Neural cell (in vitro differentiated cells): ENCODE results near the gene DDX50. TPM values are rescaled to one million over a fixed set of nuclear protein-coding genes. Genes with fewer than 3 reads are reported as not detected.

Source experiments
- H2AFZ ChIP-seq: fragments of 200-600, 300-800 bp; sonication (generic), shearing (Covaris generic); 2 replicates; pipeline ENCODE4 v1.6.0; 2014; ENCODE audit warnings: low read depth, mild to moderate bottlenecking, antibody characterized with exemption, low read length, moderate library complexity
- H3F3A ChIP-seq: fragments of 200-600 bp; shearing (Covaris generic); 2 replicates; pipeline ENCODE4 v1.6.1; 2016; ENCODE audit warnings: mild to moderate bottlenecking, moderate library complexity, mixed read lengths, antibody characterized with exemption, low read length; ENCODE audit not compliant: insufficient read depth, poor library complexity, severe bottlenecking
- H3K27ac ChIP-seq: fragments of 200-600, 300-800 bp; sonication (generic), shearing (Covaris generic); 2 replicates; pipeline ENCODE4 v1.5.1; 2014; ENCODE audit warnings: mild to moderate bottlenecking, low read length, moderate library complexity
- H3K27me3 ChIP-seq: fragments of 300-800, 200-600 bp; sonication (generic), shearing (Covaris generic); 2 replicates; pipeline ENCODE4 v1.6.0; 2014; ENCODE audit warnings: mild to moderate bottlenecking, low read depth, low read length, moderate library complexity; ENCODE audit not compliant: insufficient read depth
- H3K36me3 ChIP-seq: fragments of 300-800, 200-600 bp; sonication (generic), shearing (Covaris generic); 2 replicates; pipeline ENCODE4 v1.5.1; 2014; ENCODE audit warnings: mild to moderate bottlenecking, antibody characterized with exemption, low read length, moderate library complexity; ENCODE audit not compliant: insufficient read depth
- H3K4me2 ChIP-seq: fragments of 300-800, 200-600 bp; sonication (generic), shearing (Covaris generic); 2 replicates; pipeline ENCODE4 v1.6.0; 2014; ENCODE audit warnings: mild to moderate bottlenecking, low read length
- H3K4me3 ChIP-seq: fragments of 300-800, 200-600 bp; sonication (generic), shearing (Covaris generic); 2 replicates; pipeline ENCODE4 v1.5.1; 2014; ENCODE audit warnings: mild to moderate bottlenecking, low read length, moderate library complexity
- H3K79me2 ChIP-seq: fragments of 200-600 bp; shearing (Covaris generic); replicated peaks from 2 replicates; pipeline ENCODE4 v1.6.0; 2014; ENCODE audit warnings: mild to moderate bottlenecking, low read length, moderate library complexity; ENCODE audit not compliant: insufficient read depth
- H3K9ac ChIP-seq: fragments of 300-800, 200-600 bp; sonication (generic), shearing (Covaris generic); 2 replicates; pipeline ENCODE4 v1.6.1; 2016; ENCODE audit warnings: mild to moderate bottlenecking, low read length, mixed read lengths
- H3K9me2 ChIP-seq: fragments of 200-600 bp; shearing (Covaris generic); 2 replicates; pipeline ENCODE4 v1.6.1; 2016; ENCODE audit warnings: mild to moderate bottlenecking, low read length, mixed read lengths; ENCODE audit not compliant: insufficient read depth
- H3K9me3 ChIP-seq: fragments of 200-600, 300-800 bp; sonication (generic), shearing (Covaris generic); 2 replicates; pipeline ENCODE4 v1.6.1; 2016; ENCODE audit warnings: mild to moderate bottlenecking, mixed run types, low read length, moderate library complexity, mixed read lengths
- H4K20me1 ChIP-seq: fragments of 200-600 bp; shearing (Covaris generic); 2 replicates; pipeline ENCODE4 v1.6.1; 2016; ENCODE audit warnings: mild to moderate bottlenecking, mixed run types; ENCODE audit not compliant: insufficient read depth
- CTCF ChIP-seq: fragments of 450-650 bp; IDR thresholded peaks from 2 replicates; pipeline ENCODE4 v1.5.1; 2014; ENCODE audit warnings: antibody characterized with exemption, mild to moderate bottlenecking, moderate library complexity; ENCODE audit not compliant: poor library complexity, severe bottlenecking
- EP300 ChIP-seq: fragments of 450-650 bp; conservative IDR thresholded peaks from 2 replicates; pipeline ENCODE4 v1.6.1; 2014; ENCODE audit warnings: antibody characterized with exemption, mild to moderate bottlenecking, moderate library complexity; ENCODE audit not compliant: poor library complexity, severe bottlenecking
- EZH2 ChIP-seq: fragments of 200-600, 300-800 bp; shearing (Covaris generic), sonication (generic); IDR thresholded peaks from 2 replicates; pipeline ENCODE4 v1.6.1; 2014; ENCODE audit warnings: antibody characterized with exemption, low read length, borderline replicate concordance, mild to moderate bottlenecking; ENCODE audit not compliant: insufficient read depth, poor library complexity, severe bottlenecking
- MXI1 ChIP-seq: fragments of 450-650 bp; conservative IDR thresholded peaks from 2 replicates; pipeline ENCODE4 v1.6.1; 2014; ENCODE audit warnings: antibody characterized with exemption, mild to moderate bottlenecking; ENCODE audit not compliant: poor library complexity, severe bottlenecking
- POLR2AphosphoS5 ChIP-seq: IDR thresholded peaks from 2 replicates; pipeline ENCODE4 v1.6.1; 2012
- RAD21 ChIP-seq: fragments of 450-650 bp; conservative IDR thresholded peaks from 2 replicates; pipeline ENCODE4 v1.6.1; 2014; ENCODE audit warnings: antibody characterized with exemption, mild to moderate bottlenecking, moderate library complexity
- REST ChIP-seq: IDR thresholded peaks from 2 replicates; pipeline ENCODE4 v1.6.1; 2012; ENCODE audit warnings: borderline replicate concordance
- SMC3 ChIP-seq: fragments of 450-650 bp; conservative IDR thresholded peaks from 2 replicates; pipeline ENCODE4 v1.6.1; 2014; ENCODE audit warnings: antibody characterized with exemption, mild to moderate bottlenecking, moderate library complexity; ENCODE audit not compliant: poor library complexity
- TAF1 ChIP-seq: IDR thresholded peaks from 2 replicates; pipeline ENCODE4 v1.6.1; 2012; ENCODE audit warnings: low read depth
- polyA plus RNA-seq: library from polyadenylated mRNA; depleted of rRNA; stranded (reverse); fragments of >200 nt; gene quantifications from 2 replicates; pipeline ENCODE4 v1.2.3, GENCODE V29; 2014

Gene DDX50
- polyA plus RNA-seq, 1 donor from 2014 or later, result 51.1 TPM

GRCh38 chr10:68870061-68870460 lies 31.1 kb upstream of the DDX50 start:
- Histone ChIP-seq H3K4me3 (no peak overlapping the region), H3K9me3 (no peaks in the 10 kb centered on the region), H3K9ac (no peak overlapping the region), H3K79me2 (no peaks in the 10 kb centered on the region), H3K36me3 (no peaks in the 10 kb centered on the region), H3K27ac (no peak overlapping the region), H3F3A (no peaks in the 10 kb centered on the region), H3K4me2 (no peak overlapping the region), H4K20me1 (no peaks in the 10 kb centered on the region), H2AFZ (no peak overlapping the region), H3K9me2 (no peaks in the 10 kb centered on the region), H3K27me3 (no peaks in the 10 kb centered on the region)
- TF ChIP-seq SMC3, result no peak
- TF ChIP-seq CTCF, result no peak
- TF ChIP-seq REST, result no peak
- no peak for TF ChIP-seq RAD21
- TF ChIP-seq EP300, result no peak
- TF ChIP-seq EZH2, result no peak
- TF ChIP-seq POLR2AphosphoS5, result no peak

GRCh38 chr10:68870545-68871104 lies 30.5 kb upstream of the DDX50 start:
- no peak overlapping the region for H3K9ac ChIP-seq
- no peak for TF ChIP-seq EP300
- no peak for TF ChIP-seq RAD21
- no peak for TF ChIP-seq SMC3
- TF ChIP-seq POLR2AphosphoS5, result no peak
- no peak for TF ChIP-seq MXI1
- no peak for TF ChIP-seq CTCF
- no peak for TF ChIP-seq REST
- no peak for TF ChIP-seq EZH2
- no peak for TF ChIP-seq TAF1
- H3K27ac ChIP-seq, result no peak overlapping the region
- H3K4me2 ChIP-seq, result no peak overlapping the region
- H3K9me3 ChIP-seq, result no peaks in the 10 kb centered on the region
- no peaks in the 10 kb centered on the region for H4K20me1 ChIP-seq
- H3F3A ChIP-seq, result no peaks in the 10 kb centered on the region
- no peaks in the 10 kb centered on the region for H3K79me2 ChIP-seq
- H3K9me2 ChIP-seq, result no peaks in the 10 kb centered on the region
- no peak overlapping the region for H3K4me3 ChIP-seq
- no peaks in the 10 kb centered on the region for H3K36me3 ChIP-seq
- H2AFZ ChIP-seq, result no peak overlapping the region
- H3K27me3 ChIP-seq, result no peaks in the 10 kb centered on the region
